Stimulated activated CD4-positive, alpha-beta T cell treated with anti-CD3 and anti-CD28 coated beads, Interleukin-15, amount 100 ng/mL, for 1 hour (primary cell): Measurements from ENCODE around the gene WNT7B.

Experiments used
- DNase-seq, 2 donors: peaks; one replicate each; pipeline ENCODE4 v3.0.0-alpha.2; 2020; ENCODE audit warnings: low read depth in 1 of 2, low spot score in 1 of 2

Gene WNT7B

GRCh38 chr22:45977003-45977411, at the start of gene WNT7B:
Gene WNT7B, minus strand, starts transcription at chr22:45977162. Its CDS starts 408 bp downstream, at chr22:45976754.
- DNase-seq: no peak

GRCh38 chr22:46025973-46026898, 49.3 kb upstream of the WNT7B start:
- DNase-seq: no peak

GRCh38 chr22:46025225-46025972, 48.4 kb upstream of the WNT7B start:
- no peak for DNase-seq

GRCh38 chr22:46024136-46024840, 47.3 kb upstream of the WNT7B start:
- DNase-seq: no peak

- DNase-seq: no peak
These were observed 46.6 kb upstream of the WNT7B start for GRCh38 chr22:46023558-46023981.

GRCh38 chr22:46022881-46023512, 46.0 kb upstream of the WNT7B start:
- DNase-seq: no peak

- no peak for DNase-seq
These were observed 44.6 kb upstream of the WNT7B start for GRCh38 chr22:46021577-46021976.

- DNase-seq: no peak
These were observed 42.4 kb upstream of the WNT7B start for GRCh38 chr22:46019351-46019750.

GRCh38 chr22:46018859-46019258, 41.9 kb upstream of the WNT7B start:
- DNase-seq: no peak

- DNase-seq: no peak
These were observed 40.2 kb upstream of the WNT7B start for GRCh38 chr22:46017166-46017565.

GRCh38 chr22:46013460-46014416, 36.8 kb upstream of the WNT7B start:
- peak; percentile 78 to 87 for DNase-seq

GRCh38 chr22:46012881-46013281, 35.9 kb upstream of the WNT7B start:
- DNase-seq: no peak

- DNase-seq: no peak
These were observed 35.4 kb upstream of the WNT7B start for GRCh38 chr22:46012182-46012880.

- DNase-seq: no peak
These were observed 34.7 kb upstream of the WNT7B start for GRCh38 chr22:46011627-46012181.

- no peak for DNase-seq
These were observed 34.1 kb upstream of the WNT7B start for GRCh38 chr22:46010951-46011626.

GRCh38 chr22:46010207-46010867, 33.4 kb upstream of the WNT7B start:
- DNase-seq: no peak

- DNase-seq: no peak
These were observed 32.8 kb upstream of the WNT7B start for GRCh38 chr22:46009730-46010129.
